Loucy (cell line): Measurements from ENCODE around the gene ANGEL1.

ENCODE experiments used
- EZH2phosphoT487 ChIP-seq: fragments of 200-600 bp; IDR thresholded peaks from 2 replicates; pipeline ENCODE4 v1.6.1; 2018; ENCODE audit warnings: antibody characterized with exemption, mild to moderate bottlenecking, moderate library complexity, borderline replicate concordance
- TF ChIP-seq, protein P1 (sequence below): fragments of 200-600 bp; sonication (generic); conservative IDR thresholded peaks from 2 replicates; pipeline ENCODE4 v1.5.1; 2014; ENCODE audit warnings: mild to moderate bottlenecking, antibody characterized with exemption, low read length

DNA sequence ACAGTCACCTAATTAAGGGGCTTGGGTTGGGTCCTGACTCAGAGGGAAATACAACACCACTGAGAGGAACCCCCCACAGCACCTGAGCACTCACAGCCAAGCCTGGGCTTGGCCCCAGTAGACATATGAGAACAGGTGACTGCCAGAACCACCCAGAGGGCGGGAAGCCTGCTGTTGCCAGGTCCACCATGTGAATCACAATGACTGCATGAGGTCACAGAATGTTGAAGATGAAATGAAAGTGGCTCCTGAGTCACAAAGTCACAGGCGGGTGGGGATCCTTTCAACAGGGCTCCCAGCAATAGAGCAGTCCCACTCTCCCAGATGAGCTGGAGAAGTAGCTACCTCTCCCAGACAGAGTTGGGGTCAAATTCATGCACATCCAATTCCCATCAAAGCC, 13.4 kb upstream of the ANGEL1 start, which contains the start of gene LRRC74A:
- TF ChIP-seq, protein P1, sequence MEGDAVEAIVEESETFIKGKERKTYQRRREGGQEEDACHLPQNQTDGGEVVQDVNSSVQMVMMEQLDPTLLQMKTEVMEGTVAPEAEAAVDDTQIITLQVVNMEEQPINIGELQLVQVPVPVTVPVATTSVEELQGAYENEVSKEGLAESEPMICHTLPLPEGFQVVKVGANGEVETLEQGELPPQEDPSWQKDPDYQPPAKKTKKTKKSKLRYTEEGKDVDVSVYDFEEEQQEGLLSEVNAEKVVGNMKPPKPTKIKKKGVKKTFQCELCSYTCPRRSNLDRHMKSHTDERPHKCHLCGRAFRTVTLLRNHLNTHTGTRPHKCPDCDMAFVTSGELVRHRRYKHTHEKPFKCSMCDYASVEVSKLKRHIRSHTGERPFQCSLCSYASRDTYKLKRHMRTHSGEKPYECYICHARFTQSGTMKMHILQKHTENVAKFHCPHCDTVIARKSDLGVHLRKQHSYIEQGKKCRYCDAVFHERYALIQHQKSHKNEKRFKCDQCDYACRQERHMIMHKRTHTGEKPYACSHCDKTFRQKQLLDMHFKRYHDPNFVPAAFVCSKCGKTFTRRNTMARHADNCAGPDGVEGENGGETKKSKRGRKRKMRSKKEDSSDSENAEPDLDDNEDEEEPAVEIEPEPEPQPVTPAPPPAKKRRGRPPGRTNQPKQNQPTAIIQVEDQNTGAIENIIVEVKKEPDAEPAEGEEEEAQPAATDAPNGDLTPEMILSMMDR: no peak
- no peak for TF ChIP-seq EZH2phosphoT487
